Left renal cortex interstitium (tissue), 4 donors: Measurements from ENCODE around the gene CD244. TPM values are rescaled to one million over a fixed set of nuclear protein-coding genes. Genes with fewer than 3 reads are reported as not detected.

Source experiments
- DNase-seq, 4 donors: peaks; one replicate each; pipeline ENCODE4 v3.0.0-alpha.2; 2013; ENCODE audit warnings: low read depth in 4 of 4, low spot score in 2 of 4, missing footprints in 1 of 4
- polyA plus RNA-seq, 4 donors: library from polyadenylated mRNA; unstranded; fragments of 120-200 nt; gene quantifications; one replicate each; pipeline ENCODE4 v1.2.1, GENCODE V29; 2013; ENCODE audit not compliant: insufficient read length in 4 of 4

Gene CD244
- polyA plus RNA-seq, 4 donors, result 0.11 to 0.44 (median 0.25) TPM

- no peak for DNase-seq
Observed at GRCh38 chr1:160850993-160851392, 11.7 kb downstream of the CD244 start.

DNA sequence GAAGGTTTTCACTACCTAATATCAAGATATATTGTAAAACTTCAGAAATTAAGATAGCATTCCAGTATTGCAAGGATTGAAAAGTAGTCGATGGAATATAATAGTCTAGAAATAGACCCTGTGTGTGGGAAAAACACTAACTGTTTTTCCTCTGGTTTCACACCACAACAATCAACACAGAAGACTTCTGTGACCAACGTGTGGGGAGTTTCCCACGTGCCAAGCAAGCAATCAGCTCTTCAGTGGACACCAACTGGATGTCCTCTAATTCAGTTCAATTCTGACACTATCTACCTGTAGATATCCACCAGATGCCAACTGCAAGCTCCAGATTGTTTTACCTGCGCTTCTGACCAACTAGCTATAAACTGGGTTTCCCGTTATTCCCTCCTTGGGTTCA is 12.1 kb downstream of the CD244 start:
- DNase-seq, result no peak

- DNase-seq, result no peak
Observed at GRCh38 chr1:160846281-160846680, 16.4 kb downstream of the CD244 start.

GRCh38 chr1:160844447-160845232 is 18.0 kb downstream of the CD244 start:
- no peak for DNase-seq

DNA sequence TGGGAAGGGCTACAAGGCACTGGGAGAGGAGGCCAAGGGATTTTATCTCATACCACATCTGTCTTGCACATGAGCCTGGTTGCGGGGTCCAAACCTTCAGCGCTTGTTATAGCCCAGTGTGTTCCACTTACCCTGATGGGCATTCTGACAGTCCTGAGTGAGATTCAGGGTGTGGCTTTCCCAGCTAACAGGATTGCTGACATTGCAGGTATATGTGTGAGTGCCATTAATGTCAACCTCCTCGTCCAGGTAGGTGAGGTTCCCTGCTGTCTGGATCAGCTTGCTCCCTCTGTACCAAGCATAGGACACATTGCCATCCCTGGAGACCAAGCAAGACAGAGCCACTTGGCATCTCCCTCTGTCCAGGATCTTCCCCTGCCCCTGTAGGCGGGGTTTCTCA is 21.6 kb downstream of the CD244 start:
- DNase-seq, result no peak

DNA sequence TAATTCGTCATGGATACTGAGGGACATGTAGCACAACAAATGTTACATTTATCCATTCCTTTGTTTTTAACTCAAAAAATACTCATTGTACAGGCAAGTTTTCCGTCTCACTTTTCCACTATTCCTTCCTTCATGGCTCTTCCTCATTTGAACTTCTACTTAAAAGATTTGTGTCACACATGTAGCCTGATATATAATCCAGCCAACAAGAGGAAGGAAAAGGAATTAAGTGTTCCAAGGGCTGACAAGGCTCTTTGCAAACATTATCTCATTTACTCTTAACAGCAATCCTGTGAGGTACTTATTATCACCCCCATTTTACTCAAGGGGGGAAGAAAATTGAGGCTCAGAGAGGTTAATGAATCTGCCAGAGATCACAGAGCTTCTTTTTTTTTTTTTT is 22.9 kb downstream of the CD244 start:
- no peak for DNase-seq

- DNase-seq, result no peak
Observed at GRCh38 chr1:160838888-160839287, 23.8 kb downstream of the CD244 start.

- no peak for DNase-seq
Observed at GRCh38 chr1:160837558-160838205, 25.0 kb downstream of the CD244 start.

DNA sequence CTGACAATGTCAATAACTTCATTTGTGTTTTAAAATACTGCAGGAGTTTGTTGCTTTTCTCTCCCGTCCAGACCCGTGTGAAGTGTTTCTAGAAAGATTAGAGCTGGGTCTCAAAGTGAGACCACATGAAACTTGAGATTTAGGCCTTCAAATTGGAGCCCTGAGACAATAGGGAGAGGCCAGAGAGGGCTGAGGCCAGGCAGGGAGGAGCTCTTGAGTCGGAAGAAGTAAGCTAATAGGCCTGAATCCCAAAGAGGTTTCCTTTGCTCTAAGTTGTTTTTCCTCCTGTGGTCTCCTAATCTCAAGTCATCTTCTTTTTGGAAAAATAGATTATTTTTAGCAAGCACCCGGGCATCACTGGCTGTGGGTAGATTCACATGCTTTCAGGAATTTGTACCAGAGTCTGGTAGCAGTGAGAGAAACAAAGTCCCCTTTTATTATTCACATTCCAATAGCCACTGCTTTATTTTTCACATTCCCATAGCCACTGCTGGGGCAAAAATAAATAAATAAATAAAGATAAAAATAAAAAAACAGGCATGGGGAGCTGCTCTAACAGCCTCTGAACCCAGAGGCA is 25.6 kb downstream of the CD244 start:
- no peak for DNase-seq

DNA sequence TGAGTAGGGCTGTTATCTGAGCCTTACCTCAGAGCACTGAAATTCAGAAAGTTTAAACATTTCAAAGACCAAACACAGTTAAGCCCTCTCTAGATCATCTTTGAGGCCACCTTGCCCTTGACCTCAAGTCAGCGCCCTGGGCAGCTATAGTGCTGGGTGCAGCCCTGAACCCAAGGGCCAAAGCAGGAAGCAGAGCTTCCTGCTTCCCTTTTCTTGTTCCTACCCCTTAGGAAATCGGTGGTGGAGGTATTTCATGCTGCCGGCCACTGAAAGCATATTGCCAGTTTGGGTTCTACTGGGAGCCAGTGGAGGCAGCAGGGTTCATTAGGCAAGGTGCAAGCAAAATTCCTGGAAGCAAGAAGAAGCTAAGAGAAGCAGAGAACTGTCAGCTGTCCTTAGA is 26.1 kb downstream of the CD244 start:
- no peak for DNase-seq

DNA sequence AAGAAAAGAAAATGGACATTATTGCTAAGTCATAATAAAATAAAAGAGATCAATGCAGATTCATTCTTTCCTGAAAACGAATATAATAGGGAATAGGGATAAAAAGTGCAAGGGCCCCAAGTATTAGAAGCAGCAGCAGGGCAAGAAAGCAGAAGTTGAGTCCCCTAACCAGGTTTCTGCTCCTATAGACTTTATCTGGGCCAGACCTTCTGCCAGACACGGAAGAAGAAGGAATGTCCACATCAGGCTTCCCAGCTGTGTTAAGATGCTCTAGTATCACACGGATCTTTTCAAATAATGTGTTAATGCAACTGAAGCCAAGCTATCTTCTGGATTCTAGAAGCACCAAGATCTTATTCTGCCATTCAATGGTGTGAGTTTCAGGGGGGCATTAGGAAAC is 26.9 kb downstream of the CD244 start:
- no peak for DNase-seq

- DNase-seq, result peak in 2 of 4 donors; percentile 3 to 19
Observed at GRCh38 chr1:160834945-160835565, 27.6 kb downstream of the CD244 start.

DNA sequence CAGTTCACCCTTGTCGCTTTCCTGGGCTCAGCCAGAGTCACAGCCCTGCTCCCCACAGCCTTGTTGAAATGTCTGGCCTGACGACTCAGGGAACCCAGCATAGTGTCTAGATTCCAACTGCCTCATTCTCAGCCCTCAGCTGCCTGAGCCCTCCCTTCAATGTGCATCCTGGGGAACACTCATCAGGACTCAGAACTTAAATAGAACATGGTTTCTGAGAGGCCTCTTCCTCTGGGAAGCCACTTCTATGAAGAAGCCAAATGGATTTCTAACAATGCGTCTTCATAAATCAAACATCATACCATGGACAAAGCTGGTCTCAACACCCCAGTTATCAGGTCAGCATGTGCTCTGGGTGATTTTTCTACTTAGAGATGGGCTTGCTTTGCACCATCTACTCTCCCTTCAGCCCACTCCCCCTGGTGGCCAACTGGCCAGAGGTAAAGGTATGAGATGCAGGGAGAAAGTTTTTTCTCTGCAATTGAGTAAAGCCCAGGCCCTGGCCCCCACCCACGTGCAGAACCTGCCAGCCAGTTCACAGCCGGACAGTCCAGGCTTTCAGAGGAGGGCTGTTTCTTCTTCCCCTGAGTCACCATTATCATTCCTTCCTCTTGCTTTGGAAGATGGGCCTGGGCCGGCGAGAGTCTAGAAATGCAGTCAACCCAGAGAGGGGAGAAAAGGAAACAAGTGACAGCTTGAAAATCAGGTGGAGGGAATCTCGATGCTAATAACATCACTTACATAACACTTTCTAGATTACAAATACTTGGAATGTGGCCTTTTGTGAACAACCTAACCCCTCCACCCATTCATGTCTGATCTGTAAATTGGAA is 32.1 kb downstream of the CD244 start:
- DNase-seq, result peak in 2 of 4 donors; percentile 26 to 46

DNA sequence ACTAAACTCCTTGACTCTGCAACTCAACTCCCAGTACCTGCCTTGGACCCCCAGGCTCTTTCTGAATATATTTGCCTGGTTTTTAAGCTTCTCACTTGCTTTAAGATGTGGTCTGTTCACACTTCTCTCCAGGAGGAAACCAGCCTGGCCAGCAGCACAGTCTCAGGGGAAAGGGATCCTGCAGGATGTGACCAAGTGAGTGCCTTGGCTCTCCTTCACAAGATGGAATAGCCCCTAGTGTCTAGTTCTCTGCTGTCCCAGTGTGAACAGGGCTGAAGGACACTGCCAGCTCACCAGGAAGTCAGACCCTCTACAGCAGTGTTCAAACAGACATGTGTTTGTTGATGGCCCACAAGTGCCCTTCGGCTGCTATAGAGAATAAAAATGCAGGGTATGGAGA is 32.9 kb downstream of the CD244 start:
- DNase-seq, result no peak

GRCh38 chr1:160827418-160827817 is 35.3 kb downstream of the CD244 start:
- no peak for DNase-seq

GRCh38 chr1:160826546-160826945 is 36.1 kb downstream of the CD244 start:
- DNase-seq, result no peak

- DNase-seq, result no peak
Observed at GRCh38 chr1:160823296-160823695, 39.4 kb downstream of the CD244 start.

DNA sequence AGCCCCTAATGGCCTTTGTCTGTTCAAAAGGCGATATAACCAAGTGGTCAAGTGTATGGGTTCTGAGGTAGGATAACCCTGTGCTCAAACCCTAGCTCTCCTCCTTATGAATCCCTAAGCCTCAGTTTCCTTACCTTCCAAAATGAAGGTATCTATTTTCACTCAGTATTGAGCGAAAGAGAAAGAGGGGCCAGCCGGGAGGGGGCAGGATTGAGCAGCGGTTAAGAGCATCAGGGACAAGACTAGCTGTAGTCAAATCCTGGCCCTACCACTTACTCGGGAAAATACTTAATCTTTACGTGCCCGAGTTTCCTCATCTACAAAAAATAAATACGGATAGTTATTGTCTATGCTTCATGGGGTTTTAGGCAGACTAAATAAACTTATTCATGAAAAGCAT is 41.1 kb downstream of the CD244 start:
- DNase-seq, result no peak

- DNase-seq, result no peak
Observed at GRCh38 chr1:160819186-160819585, 43.5 kb downstream of the CD244 start.

DNA sequence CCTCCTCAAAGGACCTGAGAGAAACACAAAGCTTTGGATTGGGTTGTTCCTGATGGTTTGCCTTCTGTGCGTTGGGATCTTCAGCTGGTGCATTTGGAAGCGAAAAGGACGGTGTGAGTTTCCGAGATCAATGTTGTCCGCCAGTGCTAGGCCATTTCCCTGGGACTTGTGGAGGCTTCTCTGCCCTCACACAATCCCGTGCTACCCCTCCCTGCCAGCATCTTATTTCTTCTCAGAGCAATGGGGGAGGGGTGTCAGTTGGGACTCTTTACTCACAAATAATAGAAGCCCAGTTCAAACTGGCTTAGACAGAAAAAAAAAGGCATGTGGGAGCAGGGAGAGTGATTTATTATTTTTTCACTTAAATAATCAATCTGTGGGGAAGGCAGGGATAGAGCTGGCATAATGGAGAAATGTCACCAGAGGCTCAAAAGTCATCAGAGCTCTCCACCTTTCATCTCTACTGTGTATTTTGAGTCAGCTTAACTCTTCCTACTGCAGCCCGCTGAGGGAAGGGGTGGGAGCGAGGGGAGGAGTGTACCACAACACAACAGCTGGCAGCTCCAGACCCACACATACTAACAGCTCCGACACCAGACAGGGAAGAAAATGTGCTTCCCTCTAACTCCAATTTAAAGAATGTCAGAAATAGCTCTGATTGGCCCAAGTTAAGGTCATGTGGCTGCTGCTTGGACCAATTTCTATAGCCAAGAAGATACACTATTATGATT is 44.3 kb downstream of the CD244 start:
- no peak for DNase-seq
